Fibroblast of skin of abdomen (primary cell): Measurements from ENCODE around the gene MRS2. TPM values are rescaled to one million over a fixed set of nuclear protein-coding genes. Genes with fewer than 3 reads are reported as not detected.
"Not testable (repeated sequence)": the region's sequence is repeated elsewhere in the genome, so short reads cannot be mapped to it uniquely, and the experiment has no call there.

Source experiments
- DNase-seq: peaks from one replicate; pipeline ENCODE4 v3.0.0-alpha.2; 2013
- polyA plus RNA-seq, 2 experiments: library from polyadenylated mRNA; unstranded; fragments of 120-200 nt; gene quantifications; one replicate each; pipeline ENCODE4 v1.2.1, GENCODE V29; 2013; ENCODE audit not compliant: insufficient read length in 2 of 2

The MRS2 gene, protein sequence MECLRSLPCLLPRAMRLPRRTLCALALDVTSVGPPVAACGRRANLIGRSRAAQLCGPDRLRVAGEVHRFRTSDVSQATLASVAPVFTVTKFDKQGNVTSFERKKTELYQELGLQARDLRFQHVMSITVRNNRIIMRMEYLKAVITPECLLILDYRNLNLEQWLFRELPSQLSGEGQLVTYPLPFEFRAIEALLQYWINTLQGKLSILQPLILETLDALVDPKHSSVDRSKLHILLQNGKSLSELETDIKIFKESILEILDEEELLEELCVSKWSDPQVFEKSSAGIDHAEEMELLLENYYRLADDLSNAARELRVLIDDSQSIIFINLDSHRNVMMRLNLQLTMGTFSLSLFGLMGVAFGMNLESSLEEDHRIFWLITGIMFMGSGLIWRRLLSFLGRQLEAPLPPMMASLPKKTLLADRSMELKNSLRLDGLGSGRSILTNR
- polyA plus RNA-seq (2013, experiment 1 of 2; ENCODE audit: insufficient read length), result 16.6 TPM
- 17.2 TPM for polyA plus RNA-seq (2013, experiment 2 of 2; ENCODE audit: insufficient read length)

DNA sequence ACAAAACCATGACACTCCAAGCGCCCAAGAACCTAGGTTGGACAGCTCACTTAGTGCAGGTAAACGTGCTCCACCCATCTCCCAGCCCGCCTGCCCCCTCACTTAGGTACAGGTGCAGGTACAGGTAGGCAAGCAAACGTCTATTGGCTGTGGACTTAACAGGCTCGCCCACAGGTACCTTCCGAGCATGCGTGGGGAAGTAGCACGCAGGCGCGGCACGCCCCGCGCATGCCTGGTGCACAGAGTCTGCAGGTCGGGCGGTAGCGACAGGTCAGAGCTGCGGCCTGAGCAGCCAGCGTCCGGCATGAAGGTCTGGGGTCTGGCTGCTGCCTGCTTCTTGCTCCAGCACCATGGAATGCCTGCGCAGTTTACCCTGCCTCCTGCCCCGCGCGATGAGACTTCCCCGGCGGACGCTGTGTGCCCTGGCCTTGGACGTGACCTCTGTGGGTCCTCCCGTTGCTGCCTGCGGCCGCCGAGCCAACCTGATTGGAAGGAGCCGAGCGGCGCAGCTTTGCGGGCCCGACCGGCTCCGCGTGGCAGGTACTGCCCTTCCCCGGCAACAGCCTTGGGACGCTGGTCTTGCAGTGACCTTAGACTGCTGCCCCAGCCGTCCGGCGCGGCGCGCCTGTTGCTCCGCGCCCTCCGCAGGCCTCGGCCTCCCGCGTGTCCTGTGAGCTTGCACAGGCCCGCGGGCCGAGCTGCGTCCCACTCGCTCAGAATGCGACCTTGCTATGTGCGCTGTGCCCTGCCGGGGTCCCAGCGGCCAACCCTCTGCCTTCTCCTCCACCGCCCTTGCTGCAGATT lies at the start of gene MRS2:
Gene MRS2 (plus strand): TSS at position 240 of the 804 bp plus-strand sequence. CDS start 111 bp downstream, at position 351.
- DNase-seq, result peak; percentile 67

DNA sequence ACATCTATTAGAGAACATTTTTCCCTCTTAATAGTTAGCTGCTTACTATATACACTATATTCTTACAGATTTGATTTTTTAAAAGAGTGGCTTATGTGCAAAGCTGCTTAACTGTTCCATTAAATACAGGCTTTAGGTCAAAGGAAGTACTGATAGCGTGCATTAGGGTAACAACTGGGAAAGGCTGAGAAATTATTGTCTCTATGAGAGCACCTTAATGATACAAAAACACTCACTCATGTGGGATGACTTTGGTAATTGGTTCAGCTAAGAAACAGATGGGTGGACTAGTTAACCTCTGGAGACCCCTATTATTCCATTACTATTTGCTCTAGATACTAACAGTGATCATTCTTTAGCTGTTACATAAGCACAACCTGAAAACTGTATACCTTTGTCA lies 48.9 kb upstream of the MRS2 start:
- no peak for DNase-seq

DNA sequence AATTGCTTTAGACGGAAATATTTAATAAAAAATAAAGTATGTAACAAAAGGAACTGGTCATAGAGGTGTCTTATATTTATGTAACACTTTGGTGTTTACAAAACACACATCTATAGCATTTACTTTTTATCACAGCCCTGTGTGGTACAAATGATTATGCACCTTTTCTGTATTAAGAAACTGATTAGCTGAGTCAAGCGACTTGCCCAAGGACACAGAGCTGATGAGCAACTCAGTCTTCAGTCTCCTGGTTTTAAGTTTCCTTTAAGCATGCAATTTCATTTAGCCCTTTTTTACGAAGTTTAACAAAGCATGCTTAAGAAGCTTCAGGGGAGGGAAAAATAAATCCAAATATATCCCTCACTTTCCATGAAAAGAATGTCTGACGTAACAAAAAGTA lies 47.3 kb upstream of the MRS2 start:
- no peak for DNase-seq

DNA sequence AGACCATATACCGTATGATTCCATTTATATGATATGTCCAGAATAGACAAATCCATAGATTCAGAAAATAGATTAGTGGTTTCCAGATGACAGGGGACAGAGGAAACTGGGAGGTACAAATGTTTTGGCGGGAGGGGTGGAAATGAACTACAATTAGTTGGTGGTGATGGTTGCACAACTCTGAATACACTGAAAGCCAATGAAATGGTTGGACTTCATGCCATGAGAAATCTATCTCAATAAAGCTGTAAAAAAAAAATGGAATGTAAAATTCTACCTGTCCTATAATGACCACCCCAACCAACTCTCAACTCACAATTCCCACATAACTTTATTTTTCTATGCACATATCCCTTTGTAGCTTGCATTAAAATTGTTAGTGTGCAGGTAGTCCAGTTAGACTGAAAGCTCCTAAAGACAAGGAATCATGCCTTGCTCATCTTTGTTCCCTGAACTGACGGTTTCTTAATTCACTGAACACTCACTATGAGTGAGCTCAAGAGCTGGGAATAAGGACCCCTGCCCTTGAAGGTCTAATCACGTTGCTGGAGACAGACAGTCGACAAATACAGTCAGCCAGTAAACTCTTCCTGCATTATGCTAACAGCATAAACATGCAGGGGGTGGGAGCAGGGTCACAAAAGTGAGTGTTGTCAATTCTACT lies 46.3 kb upstream of the MRS2 start:
- DNase-seq, result no peak

DNA sequence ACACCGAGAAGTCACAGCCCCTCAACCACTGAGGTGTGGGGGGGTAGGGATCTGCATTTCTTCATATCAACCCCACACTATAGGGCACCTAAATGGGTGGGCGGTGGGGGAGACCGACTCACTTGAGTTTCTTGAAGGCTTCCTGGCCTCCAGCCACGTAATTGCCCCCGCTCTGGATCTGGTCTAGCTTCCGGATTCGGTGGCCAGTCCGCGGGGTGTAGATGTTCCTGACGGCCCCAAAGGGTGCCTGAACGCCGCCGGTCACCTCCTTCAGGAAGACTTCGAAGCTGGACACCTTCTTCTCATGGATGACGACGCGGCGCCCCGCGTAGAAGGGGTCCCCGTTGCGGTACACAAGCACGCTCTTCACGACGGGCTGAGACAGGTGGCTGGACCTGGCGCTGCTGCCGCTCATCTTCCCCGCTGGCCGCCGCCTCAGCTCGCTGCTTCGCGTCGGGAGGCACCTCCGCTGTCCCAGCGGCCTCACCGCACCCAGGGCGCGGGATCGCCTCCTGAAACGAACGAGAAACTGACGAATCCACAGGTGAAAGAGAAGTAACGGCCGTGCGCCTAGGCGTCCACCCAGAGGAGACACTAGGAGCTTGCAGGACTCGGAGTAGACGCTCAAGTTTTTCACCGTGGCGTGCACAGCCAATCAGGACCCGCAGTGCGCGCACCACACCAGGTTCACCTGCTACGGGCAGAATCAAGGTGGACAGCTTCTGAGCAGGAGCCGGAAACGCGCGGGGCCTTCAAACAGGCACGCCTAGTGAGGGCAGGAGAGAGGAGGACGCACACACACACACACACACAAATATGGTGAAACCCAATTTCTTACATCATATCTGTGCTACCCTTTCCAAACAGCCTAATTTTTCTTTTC lies 45.2 kb upstream of the MRS2 start, which contains the start of gene DCDC2:
Gene DCDC2 (minus strand): TSS at position 724 of the 883 bp plus-strand sequence. CDS start 309 bp downstream, at position 415.
- DNase-seq, result no peak

DNA sequence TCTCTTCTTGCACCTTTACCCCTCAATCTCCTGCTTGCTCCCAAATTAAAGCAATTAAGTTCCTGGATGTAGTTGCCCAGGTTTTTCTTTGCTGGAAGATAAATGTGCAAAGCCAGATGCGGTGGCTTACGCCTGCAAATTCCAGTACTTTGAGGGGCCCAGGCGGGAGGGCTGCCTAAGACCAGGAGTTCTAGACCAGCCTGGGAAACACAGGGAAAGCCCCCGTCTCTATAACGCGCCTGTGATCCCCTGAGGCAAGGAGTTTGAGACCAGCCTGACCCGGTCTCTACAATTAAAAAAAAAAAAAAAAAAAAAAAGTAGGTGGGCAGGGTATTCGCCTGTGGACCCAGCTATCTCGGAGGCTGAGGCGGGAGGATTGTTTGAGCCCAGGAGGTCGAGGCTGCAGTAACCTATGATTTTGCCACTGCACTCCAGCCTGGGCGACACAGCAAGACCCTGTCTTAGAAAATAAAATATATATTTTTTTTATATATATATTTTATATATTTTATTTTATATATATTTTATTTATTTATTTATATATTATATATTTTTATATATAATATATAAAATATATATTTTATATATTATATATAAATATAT lies 44.4 kb upstream of the MRS2 start:
- DNase-seq, result no peak

DNA sequence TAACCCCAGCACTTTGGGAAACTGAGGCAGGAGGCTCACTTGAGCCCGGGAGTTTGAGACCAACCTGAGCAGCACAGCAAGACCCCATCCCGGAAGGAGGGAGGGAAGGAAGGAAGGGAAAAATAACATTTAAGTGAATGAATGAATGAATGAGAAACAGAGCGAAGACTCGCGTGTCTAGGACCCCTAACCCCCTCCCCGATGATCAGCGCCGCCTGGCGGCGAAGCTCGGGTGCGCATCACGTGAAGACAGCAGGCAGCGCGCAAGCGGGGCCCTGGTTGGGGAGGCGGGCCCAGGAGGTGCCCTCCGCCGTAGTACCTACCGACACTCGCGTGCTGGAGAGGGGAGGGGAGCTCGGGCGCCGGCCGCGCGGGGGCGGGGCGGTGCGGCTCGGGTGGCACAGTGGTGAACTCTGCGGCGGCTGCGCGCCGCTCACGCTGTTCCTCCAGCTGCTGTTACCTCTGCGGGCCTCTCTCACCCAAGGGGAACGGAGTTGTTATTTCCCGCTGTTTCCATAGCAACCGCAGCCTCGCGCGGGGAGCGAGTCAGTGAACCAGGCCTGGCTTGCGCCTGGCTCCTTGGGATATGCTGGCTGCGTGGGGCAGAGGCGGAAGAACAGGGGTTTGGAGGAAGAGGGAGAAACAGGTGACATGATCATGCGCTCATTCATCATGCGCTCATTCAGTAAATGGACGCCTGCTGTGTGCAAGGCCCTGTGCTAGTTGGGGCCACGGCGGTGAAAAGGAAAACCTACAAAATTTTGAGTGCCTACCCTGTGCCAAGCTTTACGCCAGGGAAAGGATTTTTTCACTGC lies 42.9 kb upstream of the MRS2 start:
- DNase-seq, result peak; percentile 67

DNA sequence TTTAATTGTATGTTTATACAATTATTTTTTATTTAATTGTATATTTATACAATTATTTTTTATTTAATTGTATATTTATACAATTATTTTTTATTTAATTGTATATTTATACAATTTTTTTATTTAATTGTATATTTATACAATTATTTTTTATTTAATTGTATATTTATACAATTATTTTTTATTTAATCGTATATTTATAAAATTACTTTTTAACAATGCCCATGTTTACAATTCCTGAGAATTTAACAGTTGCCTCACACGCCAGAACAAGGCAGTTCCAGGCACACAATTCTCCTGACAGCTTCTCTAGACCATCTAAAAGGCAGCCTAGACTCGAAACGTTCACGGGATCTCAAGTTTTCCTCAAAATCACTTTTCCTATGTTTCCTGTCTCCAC lies 40.4 kb upstream of the MRS2 start:
- not testable (repeated sequence) for DNase-seq

DNA sequence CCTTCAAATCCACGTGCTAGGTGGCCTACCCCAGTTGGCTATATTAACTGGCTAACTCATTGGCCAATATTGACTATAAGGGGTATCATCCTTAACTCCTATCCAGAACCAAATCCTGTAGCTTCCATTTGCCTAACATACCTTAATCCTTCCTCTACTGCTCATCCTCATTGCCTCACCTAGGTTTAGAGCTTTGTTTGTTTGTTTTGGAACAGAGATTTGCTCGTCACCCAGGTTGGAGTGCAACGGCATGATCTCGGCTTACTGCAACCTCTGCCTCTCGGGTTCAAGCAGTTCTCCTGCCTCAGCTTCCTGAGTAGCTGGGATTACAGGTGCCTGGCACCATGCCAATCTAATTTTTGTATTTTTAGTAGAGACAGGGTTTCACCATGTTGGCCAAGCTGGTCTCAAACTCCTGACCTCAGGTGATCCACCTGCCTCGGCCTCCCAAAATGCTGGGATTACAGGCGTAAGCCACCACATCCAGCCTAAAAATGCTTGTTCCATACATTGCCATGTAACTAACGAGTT lies 37.6 kb upstream of the MRS2 start:
- not testable (repeated sequence) for DNase-seq

DNA sequence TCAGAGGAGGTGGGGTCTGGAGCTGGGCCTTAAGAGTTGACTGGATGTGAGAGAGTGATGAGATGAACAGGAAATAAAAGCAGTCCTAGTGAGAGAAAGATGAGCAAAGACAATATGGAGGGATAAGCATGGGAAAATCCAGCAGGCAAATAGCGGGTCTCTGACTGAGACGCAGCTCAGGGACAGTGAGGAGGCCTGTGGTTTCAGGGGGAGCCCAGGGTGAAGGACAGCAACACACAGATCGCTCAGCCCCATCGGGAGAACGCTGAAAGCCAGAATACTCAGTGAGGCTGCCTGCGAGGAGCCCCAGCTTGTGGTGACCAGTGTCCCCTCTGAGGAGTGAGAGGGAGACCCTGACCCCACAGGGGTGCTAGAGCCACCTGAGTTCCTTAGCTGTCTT lies 28.1 kb upstream of the MRS2 start:
- no peak for DNase-seq

DNA sequence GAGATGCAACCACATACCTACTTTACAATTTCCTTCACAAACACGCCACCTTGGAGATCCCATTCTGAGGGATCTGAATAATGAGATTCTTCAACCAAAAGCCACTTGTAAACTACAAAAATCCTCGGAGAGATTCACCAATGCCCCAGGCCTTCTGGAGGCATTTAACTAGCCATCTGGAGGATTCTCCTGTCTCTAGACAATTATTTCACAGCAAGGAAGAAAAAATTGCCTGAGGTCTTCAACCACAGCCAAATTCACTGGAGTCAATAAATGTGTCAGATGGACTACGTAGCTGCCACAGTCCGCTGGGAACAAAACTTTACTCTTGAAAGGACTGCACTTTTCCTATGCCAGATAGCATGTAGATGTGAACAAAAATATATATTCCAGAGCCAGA lies 25.9 kb upstream of the MRS2 start:
- DNase-seq, result no peak

DNA sequence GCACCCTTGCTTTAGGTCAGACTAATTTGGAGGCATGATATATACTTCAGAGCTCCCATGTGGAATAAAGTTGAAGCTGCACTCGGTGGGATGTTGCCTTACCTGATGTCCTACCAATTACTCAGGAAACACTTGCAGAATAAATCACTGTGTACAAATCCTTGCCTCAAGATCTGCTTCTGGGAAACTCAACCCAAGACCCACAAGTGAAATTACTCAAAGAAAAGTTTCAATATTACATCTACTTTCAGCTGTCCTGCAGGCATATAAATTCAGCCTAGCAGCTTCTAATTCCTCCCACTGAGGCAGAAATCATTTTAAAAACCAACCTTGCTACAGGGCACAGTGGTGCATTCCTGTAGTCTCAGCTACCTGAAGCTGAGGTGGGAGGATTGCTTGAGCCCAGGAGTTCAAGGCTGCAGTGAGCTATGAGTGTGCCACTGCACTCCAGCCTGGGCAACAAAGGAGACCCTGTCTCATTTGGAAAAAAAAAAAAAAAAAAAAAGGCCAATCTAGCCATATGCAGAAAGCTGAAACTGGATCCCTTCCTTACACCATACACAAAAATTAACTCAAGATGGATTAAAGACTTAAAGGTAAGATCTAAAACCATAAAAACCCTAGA lies 24.2 kb upstream of the MRS2 start:
- no peak for DNase-seq

DNA sequence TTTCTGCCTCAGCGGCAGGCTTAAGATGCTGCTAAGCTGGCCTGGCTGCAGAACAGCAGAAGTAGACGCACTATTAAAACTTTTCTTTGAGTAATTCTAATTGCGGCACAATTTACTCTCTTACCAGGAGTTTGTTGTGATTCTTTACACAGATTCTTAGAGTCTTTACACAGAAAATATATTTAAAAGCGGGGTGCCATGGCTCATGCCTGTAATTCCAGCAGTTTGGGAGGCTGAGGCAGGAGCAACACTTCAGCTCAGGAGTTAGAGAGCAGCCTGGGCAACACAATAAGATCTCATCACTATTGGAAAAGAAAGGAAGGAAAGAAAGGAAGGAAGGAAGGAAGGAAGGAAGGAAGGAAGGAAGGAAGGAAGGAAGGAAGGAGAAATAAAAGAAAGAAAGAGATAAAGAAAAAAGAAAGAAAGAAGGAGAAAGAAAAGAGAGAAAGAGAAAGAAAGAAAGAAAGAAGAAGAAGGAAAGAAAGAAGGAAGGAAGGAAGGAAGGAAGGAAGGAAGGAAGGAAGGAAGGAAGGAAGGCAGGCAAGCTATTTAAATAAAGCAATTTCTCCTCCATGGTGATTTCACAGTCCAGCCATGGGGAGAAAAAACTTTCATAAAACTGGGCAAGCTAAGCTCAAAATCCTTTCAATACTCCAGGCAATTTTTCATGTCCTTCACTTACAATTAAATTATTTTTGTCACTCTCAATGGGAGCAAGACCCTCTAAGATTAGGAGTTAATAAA lies 21.1 kb upstream of the MRS2 start:
- no peak for DNase-seq

DNA sequence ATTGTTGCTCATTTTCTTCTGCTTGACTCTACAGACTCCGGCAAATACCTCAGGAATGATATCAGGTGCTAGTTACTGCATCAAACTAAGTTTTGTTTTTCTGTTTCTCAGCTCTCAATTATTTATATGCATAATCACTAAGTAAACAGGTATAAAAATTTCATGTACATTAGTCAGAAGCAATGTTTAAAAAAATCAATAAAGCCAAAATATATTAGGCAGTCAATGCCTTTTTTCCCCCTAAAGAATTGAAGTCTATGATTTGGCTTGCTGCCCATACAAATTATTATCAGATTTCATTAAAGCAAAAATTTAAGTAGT lies 20.6 kb upstream of the MRS2 start:
- no peak for DNase-seq

DNA sequence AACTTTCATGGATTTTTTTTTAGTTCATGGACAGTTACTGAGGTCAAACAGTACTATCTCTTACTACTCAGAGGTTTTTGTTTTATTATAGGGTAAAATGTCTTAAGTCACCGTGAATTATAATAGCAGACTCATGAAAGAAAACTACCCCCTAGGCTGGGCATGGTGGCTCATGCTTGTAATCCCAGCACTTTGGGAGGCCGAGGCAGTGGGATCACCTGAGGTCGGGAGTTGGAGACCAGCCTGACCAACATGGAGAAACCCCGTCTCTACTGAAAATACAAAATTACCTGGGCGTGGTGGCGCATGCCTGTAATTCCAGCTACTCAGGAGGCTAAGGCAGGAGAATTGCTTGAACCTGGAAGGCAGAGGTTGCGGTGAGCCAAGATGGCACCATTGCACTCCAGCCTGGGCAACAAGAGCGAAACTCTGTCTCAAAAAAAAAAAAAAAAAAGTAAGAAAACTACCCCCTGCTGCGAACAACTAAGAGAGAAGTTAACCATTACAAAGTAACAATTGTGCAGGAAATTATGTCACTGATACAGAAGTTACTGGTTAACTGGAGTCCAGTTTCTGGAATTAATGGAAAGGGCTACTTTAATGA lies 19.7 kb upstream of the MRS2 start:
- DNase-seq, result not testable (repeated sequence)

DNA sequence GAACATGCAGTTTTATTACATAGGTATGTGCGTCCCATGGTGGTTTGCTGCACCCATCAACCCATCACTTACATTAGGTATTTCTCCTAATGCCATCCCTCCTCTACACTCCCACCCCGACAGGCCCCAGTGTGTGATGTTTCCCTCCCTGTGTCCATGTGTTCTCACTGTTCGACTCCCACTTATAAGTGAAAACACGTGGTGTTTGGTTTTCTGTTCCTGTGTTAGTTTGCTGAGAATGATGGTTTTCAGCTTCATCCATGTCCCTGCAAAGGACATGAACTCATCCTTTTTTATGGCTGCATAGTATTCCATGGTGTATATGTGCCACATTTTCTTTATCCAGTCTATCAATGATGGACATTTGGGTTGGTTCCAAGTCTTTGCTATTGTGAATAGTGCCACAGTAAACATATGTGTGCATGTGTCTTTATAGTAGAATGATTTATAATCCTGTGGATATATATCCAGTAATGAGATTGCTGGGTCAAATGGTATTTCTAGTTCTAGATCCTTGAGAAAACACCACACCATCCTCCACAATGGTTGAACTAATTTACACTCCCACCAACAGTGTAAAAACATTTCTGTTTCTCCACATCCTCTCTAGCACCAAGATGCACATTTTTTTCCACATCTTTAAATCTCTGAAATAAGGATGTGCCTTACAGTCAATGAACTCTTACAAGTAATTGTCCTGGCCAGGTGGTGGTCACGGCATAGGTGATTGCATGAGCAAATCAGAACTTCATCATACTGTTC lies 18.2 kb upstream of the MRS2 start:
- not testable (repeated sequence) for DNase-seq

DNA sequence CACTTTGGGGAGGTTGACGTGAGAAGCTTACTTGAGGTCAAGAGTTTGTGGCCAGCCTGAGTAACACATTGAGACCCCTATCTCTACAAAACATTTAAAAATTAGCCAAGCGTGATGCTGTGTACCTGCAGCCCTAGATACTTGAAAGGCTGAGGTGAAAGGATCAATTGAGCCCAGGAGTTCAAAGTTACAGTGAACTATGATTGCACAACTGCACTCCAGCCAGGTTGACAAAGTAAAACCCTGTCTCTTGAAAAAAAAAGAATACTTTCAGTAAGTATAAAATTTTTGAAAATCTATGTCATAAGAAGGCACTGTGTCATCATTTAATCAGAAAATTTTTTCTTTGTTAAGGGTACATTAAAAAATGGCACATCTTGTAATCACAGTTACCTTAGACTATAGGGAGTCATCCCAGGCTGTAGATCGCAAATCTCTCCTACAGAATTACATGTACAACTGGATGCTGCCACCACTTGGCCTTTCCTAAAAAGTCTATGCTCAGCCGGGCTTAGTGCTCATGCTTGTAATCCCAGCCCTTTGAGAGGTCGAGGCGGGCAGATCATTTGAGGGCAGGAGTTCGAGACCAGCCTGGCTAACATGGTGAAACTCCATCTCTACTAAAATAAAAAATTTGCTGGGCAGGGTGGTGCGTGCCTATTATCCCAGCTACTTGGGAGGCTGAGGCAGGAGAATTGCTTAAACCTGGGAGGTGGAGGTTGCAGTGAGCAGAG lies 17.0 kb upstream of the MRS2 start:
- no peak for DNase-seq
